Amniotic epithelial cell (primary cell): ENCODE measurements around the gene SPAG8.

ENCODE experiments used
- DNase-seq: peaks from one replicate; pipeline ENCODE4 v3.0.0-alpha.2; 2010; ENCODE audit warnings: low read depth

SPAG8 gene

GRCh38 chr9:35812025-35812602, at the start of gene SPAG8:
Gene SPAG8, minus strand, starts transcription at chr9:35812262. Its CDS starts 115 bp downstream, at chr9:35812147.
- DNase-seq, result peak; percentile 96

GRCh38 chr9:35861161-35861897, 49.3 kb upstream of the SPAG8 start:
- no peak for DNase-seq

GRCh38 chr9:35859990-35860339, 47.9 kb upstream of the SPAG8 start:
- no peak for DNase-seq

GRCh38 chr9:35859310-35859989, 47.4 kb upstream of the SPAG8 start:
- DNase-seq, result no peak

- no peak for DNase-seq
Measured at GRCh38 chr9:35858458-35858857, 46.4 kb upstream of the SPAG8 start.

GRCh38 chr9:35856882-35857281, 44.8 kb upstream of the SPAG8 start:
- DNase-seq, result no peak

- DNase-seq, result no peak
Measured at GRCh38 chr9:35856206-35856605, 44.1 kb upstream of the SPAG8 start.

- DNase-seq, result no peak
Measured at GRCh38 chr9:35854091-35854762, 42.2 kb upstream of the SPAG8 start.

GRCh38 chr9:35852876-35853865, 41.1 kb upstream of the SPAG8 start:
- no peak for DNase-seq

GRCh38 chr9:35852267-35852815, 40.3 kb upstream of the SPAG8 start:
- DNase-seq, result no peak

- peak; percentile 94 for DNase-seq
Measured at GRCh38 chr9:35847792-35848572, 35.9 kb upstream of the SPAG8 start.

GRCh38 chr9:35845824-35846771, 34.0 kb upstream of the SPAG8 start:
- DNase-seq, result no peak

- peak; percentile 78 for DNase-seq
Measured at GRCh38 chr9:35844628-35845270, 32.7 kb upstream of the SPAG8 start.

GRCh38 chr9:35842795-35843194, 30.7 kb upstream of the SPAG8 start:
- no peak for DNase-seq

- DNase-seq, result no peak
Measured at GRCh38 chr9:35842020-35842745, 30.1 kb upstream of the SPAG8 start.

GRCh38 chr9:35841645-35841900, 29.5 kb upstream of the SPAG8 start:
- DNase-seq, result no peak

GRCh38 chr9:35840881-35841644, 29.0 kb upstream of the SPAG8 start:
- DNase-seq, result no peak

GRCh38 chr9:35839926-35840325, 27.9 kb upstream of the SPAG8 start:
- no peak for DNase-seq
